Stimulated activated CD4-positive, alpha-beta T cell treated with anti-CD3 and anti-CD28 coated beads, Interleukin-2, amount 100 ng/mL, for 48 hours (primary cell): ENCODE data around the gene DNLZ.
"Not testable (repeated sequence)": the region's sequence is repeated elsewhere in the genome, so short reads cannot be mapped to it uniquely, and the experiment has no call there.

ENCODE experiments used
- DNase-seq, 2 donors: peaks; one replicate each; pipeline ENCODE4 v3.0.0-alpha.2; 2020

DNLZ gene

GRCh38 chr9:136358016-136358415, 5.5 kb downstream of the DNLZ start:
- DNase-seq = no peak

- no peak for DNase-seq
These were observed 6.3 kb downstream of the DNLZ start for GRCh38 chr9:136357202-136357725.

- DNase-seq = no peak
These were observed 7.7 kb downstream of the DNLZ start for GRCh38 chr9:136355616-136356557.

GRCh38 chr9:136354592-136355085, 8.9 kb downstream of the DNLZ start:
- no peak for DNase-seq

- no peak for DNase-seq
These were observed 9.6 kb downstream of the DNLZ start for GRCh38 chr9:136353757-136354488.

- no peak for DNase-seq
These were observed 10.5 kb downstream of the DNLZ start for GRCh38 chr9:136353088-136353487.

GRCh38 chr9:136352682-136353081, 10.9 kb downstream of the DNLZ start:
- no peak for DNase-seq

- not testable (repeated sequence) for DNase-seq
These were observed 11.7 kb downstream of the DNLZ start for GRCh38 chr9:136351868-136352267.

GRCh38 chr9:136351252-136351800, 12.2 kb downstream of the DNLZ start:
- DNase-seq = no peak

GRCh38 chr9:136349546-136349945, 14.0 kb downstream of the DNLZ start:
- no peak for DNase-seq

- no peak for DNase-seq
These were observed 14.9 kb downstream of the DNLZ start for GRCh38 chr9:136348691-136349090.

- no peak for DNase-seq
These were observed 15.9 kb downstream of the DNLZ start for GRCh38 chr9:136347472-136348256.

GRCh38 chr9:136346927-136347465, 16.5 kb downstream of the DNLZ start:
- DNase-seq = no peak

GRCh38 chr9:136346157-136346481, 17.4 kb downstream of the DNLZ start:
- no peak for DNase-seq

- DNase-seq = no peak
These were observed 18.0 kb downstream of the DNLZ start for GRCh38 chr9:136345281-136346156.

GRCh38 chr9:136344544-136345280, 18.8 kb downstream of the DNLZ start:
- DNase-seq = no peak

- no peak for DNase-seq
These were observed 19.7 kb downstream of the DNLZ start for GRCh38 chr9:136343884-136344269.

GRCh38 chr9:136343121-136343883, 20.2 kb downstream of the DNLZ start:
- no peak for DNase-seq
